ENCODE measurements around the gene GRIK4. TPM values are rescaled to one million over a fixed set of nuclear protein-coding genes. Genes with fewer than 3 reads are reported as not detected.

Gene GRIK4
- polyA plus RNA-seq, 2 donors: 0.09 to 0.12 TPM

DNA sequence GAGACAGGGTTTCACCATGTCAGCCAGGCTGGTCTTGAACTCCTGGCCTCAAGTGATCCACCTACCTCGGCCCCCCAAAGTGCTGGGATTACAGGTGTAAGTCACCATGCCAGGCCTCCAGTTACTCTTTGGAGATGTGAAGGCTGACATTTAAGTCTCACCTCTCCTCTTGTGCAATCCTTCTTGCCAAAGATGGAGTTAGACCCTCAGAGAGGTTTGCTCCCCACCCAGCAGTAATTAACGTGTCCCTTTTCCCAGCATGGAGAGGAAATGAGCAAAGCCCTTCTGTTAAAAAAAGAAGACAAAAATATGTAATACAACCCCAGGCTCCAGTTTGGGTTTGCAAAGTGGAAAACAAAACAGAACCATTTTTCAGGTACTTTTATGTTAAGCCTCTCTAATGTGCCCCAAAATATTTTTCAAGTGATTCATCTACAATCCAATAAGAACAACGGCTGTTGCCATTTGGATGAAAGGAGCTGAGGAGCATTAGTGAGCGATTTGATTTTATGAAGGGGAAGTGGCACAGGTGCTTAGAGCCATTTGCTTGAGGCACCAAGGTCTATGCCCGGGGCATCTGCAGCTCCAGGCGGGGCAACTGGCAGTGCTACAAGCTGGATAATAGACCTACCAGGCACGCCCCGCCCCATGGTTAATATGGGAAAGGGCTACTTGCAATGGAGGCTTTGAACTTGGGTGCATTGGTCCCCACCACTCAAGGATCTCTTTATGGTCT lies 57.2 kb downstream of the GRIK4 start:
- Histone ChIP-seq H3K4me3 (ENCODE audit: low read depth in 1 of 2, low read length in 2 of 2) (no peak overlapping the region), H3K27me3 (ENCODE audit: control insufficient read depth in 1 of 2, insufficient read depth in 2 of 2, low read length in 2 of 2) (peaks cover 0 to 9% of the 10 kb centered on the region in 2 donors), H3K36me3 (ENCODE audit: control insufficient read depth in 2 of 2, insufficient read depth in 2 of 2, low read length in 1 of 2) (no peaks in the 10 kb centered on the region), H3K4me1 (ENCODE audit: control insufficient read depth in 2 of 2, insufficient read depth in 2 of 2, low read length in 1 of 2) (peaks cover 3 to 4% of the 10 kb centered on the region in 2 donors), H3K9me3 (ENCODE audit: control insufficient read depth in 2 of 2, insufficient read depth in 1 of 2, low read depth in 1 of 2, low read length in 1 of 2) (no peaks in the 10 kb centered on the region), H3K27ac (ENCODE audit: low read depth in 2 of 2, low read length in 1 of 2) (no peak overlapping the region)
- 71 to 73% methylated on average over 8 of the region's 8 CpGs for WGBS, 2 donors

- Histone ChIP-seq H3K27ac (ENCODE audit: low read depth in 2 of 2, low read length in 1 of 2) (no peak overlapping the region), H3K9me3 (ENCODE audit: control insufficient read depth in 2 of 2, insufficient read depth in 1 of 2, low read depth in 1 of 2, low read length in 1 of 2) (no peaks in the 10 kb centered on the region), H3K4me1 (ENCODE audit: control insufficient read depth in 2 of 2, insufficient read depth in 2 of 2, low read length in 1 of 2) (peaks cover under 1 to 3% of the 10 kb centered on the region in 2 donors), H3K36me3 (ENCODE audit: control insufficient read depth in 2 of 2, insufficient read depth in 2 of 2, low read length in 1 of 2) (no peaks in the 10 kb centered on the region), H3K27me3 (ENCODE audit: control insufficient read depth in 1 of 2, insufficient read depth in 2 of 2, low read length in 2 of 2) (peaks cover 0 to 2% of the 10 kb centered on the region in 2 donors), H3K4me3 (ENCODE audit: low read depth in 1 of 2, low read length in 2 of 2) (no peak overlapping the region)
- WGBS, 2 donors: 68 to 80% methylated on average over 7 of the region's 7 CpGs
These were observed 58.3 kb downstream of the GRIK4 start for GRCh38 chr11:120569861-120570260.

DNA sequence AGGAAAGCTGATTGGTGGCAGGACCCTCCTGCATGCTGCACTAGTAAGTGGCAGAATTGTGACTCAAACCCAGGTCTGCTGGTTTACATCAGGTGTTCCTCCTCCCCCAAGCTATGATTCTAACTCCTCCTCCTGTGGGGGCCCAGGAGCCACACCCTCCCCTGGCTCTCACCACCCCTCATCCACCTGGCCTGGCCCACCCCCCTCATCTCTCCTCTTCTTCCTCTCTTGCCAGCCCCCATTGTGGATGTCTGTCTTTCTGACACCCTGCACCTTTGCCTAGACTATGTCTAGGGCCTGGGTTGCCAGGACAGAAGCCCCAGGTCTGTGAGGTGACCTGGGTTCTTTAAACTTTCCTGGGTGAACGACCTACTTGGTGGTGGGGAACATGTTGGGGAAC lies 59.9 kb downstream of the GRIK4 start:
- Histone ChIP-seq H3K9me3 (ENCODE audit: control insufficient read depth in 2 of 2, insufficient read depth in 1 of 2, low read depth in 1 of 2, low read length in 1 of 2) (no peaks in the 10 kb centered on the region), H3K4me3 (ENCODE audit: low read depth in 1 of 2, low read length in 2 of 2) (no peak overlapping the region), H3K27me3 (ENCODE audit: control insufficient read depth in 1 of 2, insufficient read depth in 2 of 2, low read length in 2 of 2) (no peaks in the 10 kb centered on the region), H3K4me1 (ENCODE audit: control insufficient read depth in 2 of 2, insufficient read depth in 2 of 2, low read length in 1 of 2) (no peaks in the 10 kb centered on the region), H3K27ac (ENCODE audit: low read depth in 2 of 2, low read length in 1 of 2) (no peak overlapping the region), H3K36me3 (ENCODE audit: control insufficient read depth in 2 of 2, insufficient read depth in 2 of 2, low read length in 1 of 2) (no peaks in the 10 kb centered on the region)
- WGBS, 2 donors: 68 to 92% methylated on average over 1 of the region's 1 CpG

DNA sequence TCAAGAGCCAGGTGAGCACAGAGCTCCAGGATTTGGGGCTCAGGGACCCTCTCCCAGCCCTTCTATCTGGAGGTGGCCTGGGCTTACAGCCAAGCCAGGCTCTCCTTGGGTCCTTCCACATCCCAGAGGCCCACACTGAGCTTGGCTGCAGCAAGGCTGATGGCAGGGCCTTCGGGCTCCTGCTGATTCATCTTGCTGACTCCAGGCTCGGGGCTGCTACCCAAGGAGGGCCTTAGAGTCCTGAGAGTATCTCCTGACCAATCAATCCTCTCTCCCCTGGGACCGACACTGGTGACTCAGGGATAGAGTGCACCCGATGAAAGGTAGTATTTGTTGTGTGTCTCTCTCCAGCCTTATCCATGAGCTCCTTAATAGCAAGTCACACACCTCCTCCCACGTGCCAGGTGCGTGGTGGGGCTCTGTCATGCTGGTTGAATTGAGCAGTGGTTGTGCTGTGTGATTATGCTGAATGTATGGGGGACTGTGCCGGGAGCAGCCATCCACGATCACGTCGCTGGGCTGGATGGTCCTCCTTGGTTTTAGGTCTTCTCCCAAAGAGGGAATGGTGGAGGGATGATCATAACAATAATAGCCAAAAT lies 62.3 kb downstream of the GRIK4 start:
- Histone ChIP-seq H3K4me3 (ENCODE audit: low read depth in 1 of 2, low read length in 2 of 2) (no peak overlapping the region), H3K9me3 (ENCODE audit: control insufficient read depth in 2 of 2, insufficient read depth in 1 of 2, low read depth in 1 of 2, low read length in 1 of 2) (no peaks in the 10 kb centered on the region), H3K27me3 (ENCODE audit: control insufficient read depth in 1 of 2, insufficient read depth in 2 of 2, low read length in 2 of 2) (no peaks in the 10 kb centered on the region), H3K4me1 (ENCODE audit: control insufficient read depth in 2 of 2, insufficient read depth in 2 of 2, low read length in 1 of 2) (no peaks in the 10 kb centered on the region), H3K36me3 (ENCODE audit: control insufficient read depth in 2 of 2, insufficient read depth in 2 of 2, low read length in 1 of 2) (no peaks in the 10 kb centered on the region), H3K27ac (ENCODE audit: low read depth in 2 of 2, low read length in 1 of 2) (no peak overlapping the region)
- 84 to 91% methylated on average over 10 of the region's 10 CpGs for WGBS, 2 donors

DNA sequence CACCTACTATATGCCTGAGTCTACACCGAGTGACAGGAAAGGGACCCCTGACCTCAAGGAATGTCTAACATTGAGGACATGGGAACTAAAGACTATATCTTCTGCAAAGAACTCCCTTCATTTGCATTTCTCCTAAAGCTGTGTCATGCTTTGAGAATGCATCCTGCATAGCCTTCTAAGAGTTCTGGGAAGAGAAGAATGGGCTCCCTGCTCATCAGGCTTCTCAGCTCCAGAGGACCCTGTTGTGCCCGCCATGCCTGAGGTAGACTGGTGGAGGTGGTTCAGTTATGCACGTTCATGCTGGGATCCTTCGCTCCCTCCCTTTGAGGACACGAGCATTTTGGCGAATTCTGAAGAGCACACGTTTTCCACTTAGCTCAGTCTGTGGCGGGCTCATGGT lies 63.3 kb downstream of the GRIK4 start:
- no peaks in the 10 kb centered on the region for H3K36me3 ChIP-seq (ENCODE audit: control insufficient read depth in 2 of 2, insufficient read depth in 2 of 2, low read length in 1 of 2)
- no peak overlapping the region for H3K27ac ChIP-seq (ENCODE audit: low read depth in 2 of 2, low read length in 1 of 2)
- H3K4me1 ChIP-seq (ENCODE audit: control insufficient read depth in 2 of 2, insufficient read depth in 2 of 2, low read length in 1 of 2): no peaks in the 10 kb centered on the region
- 84 to 90% methylated on average over 8 of the region's 8 CpGs for WGBS, 2 donors
- no peak overlapping the region for H3K4me3 ChIP-seq (ENCODE audit: low read depth in 1 of 2, low read length in 2 of 2)
- no peaks in the 10 kb centered on the region for H3K9me3 ChIP-seq (ENCODE audit: control insufficient read depth in 2 of 2, insufficient read depth in 1 of 2, low read depth in 1 of 2, low read length in 1 of 2)
- H3K27me3 ChIP-seq (ENCODE audit: control insufficient read depth in 1 of 2, insufficient read depth in 2 of 2, low read length in 2 of 2): no peaks in the 10 kb centered on the region

DNA sequence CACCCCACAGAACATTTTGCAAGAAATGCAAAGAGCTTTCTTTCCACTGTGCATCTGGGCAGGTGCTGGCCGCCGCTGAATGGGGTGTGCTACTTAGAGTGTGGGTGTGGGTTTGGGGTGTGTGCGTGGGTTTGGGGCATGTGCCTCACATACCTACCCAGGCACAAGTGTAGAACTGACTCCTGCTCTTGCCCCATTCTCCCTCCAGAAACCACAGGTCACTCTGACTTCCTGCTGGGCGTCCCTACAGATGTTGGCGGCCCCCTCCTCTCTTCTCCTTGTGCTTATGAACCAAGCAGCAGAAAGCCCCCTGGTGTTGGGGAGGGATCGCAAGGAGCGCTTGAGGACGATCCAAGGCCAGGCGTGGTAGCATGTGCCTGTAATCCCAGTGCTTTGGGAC lies 63.9 kb downstream of the GRIK4 start:
- no peaks in the 10 kb centered on the region for H3K9me3 ChIP-seq (ENCODE audit: control insufficient read depth in 2 of 2, insufficient read depth in 1 of 2, low read depth in 1 of 2, low read length in 1 of 2)
- H3K4me3 ChIP-seq (ENCODE audit: low read depth in 1 of 2, low read length in 2 of 2): no peak overlapping the region
- H3K27ac ChIP-seq (ENCODE audit: low read depth in 2 of 2, low read length in 1 of 2): no peak overlapping the region
- no peaks in the 10 kb centered on the region for H3K36me3 ChIP-seq (ENCODE audit: control insufficient read depth in 2 of 2, insufficient read depth in 2 of 2, low read length in 1 of 2)
- H3K4me1 ChIP-seq (ENCODE audit: control insufficient read depth in 2 of 2, insufficient read depth in 2 of 2, low read length in 1 of 2): no peaks in the 10 kb centered on the region
- H3K27me3 ChIP-seq (ENCODE audit: control insufficient read depth in 1 of 2, insufficient read depth in 2 of 2, low read length in 2 of 2): no peaks in the 10 kb centered on the region
- WGBS, 2 donors: 88 to 89% methylated on average over 9 of the region's 9 CpGs

DNA sequence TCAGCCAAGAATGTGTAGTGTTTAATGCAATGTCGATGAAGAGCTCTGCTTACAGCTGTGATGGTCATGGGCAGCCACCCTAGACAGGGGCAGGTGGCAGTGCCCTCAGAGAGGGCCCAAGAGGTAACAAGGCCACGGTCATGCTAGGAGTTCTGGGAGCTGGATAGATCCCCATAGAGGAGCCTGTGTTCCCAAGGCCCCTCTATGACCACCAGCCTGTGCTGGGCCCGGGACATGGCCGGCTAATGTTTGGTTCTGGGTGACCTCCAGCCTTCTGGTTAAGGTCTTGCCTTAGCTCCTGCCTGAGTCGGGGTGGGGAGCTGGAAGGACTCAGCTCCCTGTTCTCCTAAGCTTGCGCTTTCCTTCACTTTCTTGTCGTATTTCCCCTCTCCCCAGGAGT lies 65.1 kb downstream of the GRIK4 start:
- no peaks in the 10 kb centered on the region for H3K9me3 ChIP-seq (ENCODE audit: control insufficient read depth in 2 of 2, insufficient read depth in 1 of 2, low read depth in 1 of 2, low read length in 1 of 2)
- H3K27me3 ChIP-seq (ENCODE audit: control insufficient read depth in 1 of 2, insufficient read depth in 2 of 2, low read length in 2 of 2): no peaks in the 10 kb centered on the region
- no peak overlapping the region for H3K4me3 ChIP-seq (ENCODE audit: low read depth in 1 of 2, low read length in 2 of 2)
- H3K27ac ChIP-seq (ENCODE audit: low read depth in 2 of 2, low read length in 1 of 2): no peak overlapping the region
- H3K4me1 ChIP-seq (ENCODE audit: control insufficient read depth in 2 of 2, insufficient read depth in 2 of 2, low read length in 1 of 2): no peaks in the 10 kb centered on the region
- H3K36me3 ChIP-seq (ENCODE audit: control insufficient read depth in 2 of 2, insufficient read depth in 2 of 2, low read length in 1 of 2): no peaks in the 10 kb centered on the region
- WGBS, 2 donors: 85 to 86% methylated on average over 7 of the region's 7 CpGs

- Histone ChIP-seq H3K27me3 (ENCODE audit: control insufficient read depth in 1 of 2, insufficient read depth in 2 of 2, low read length in 2 of 2) (no peaks in the 10 kb centered on the region), H3K36me3 (ENCODE audit: control insufficient read depth in 2 of 2, insufficient read depth in 2 of 2, low read length in 1 of 2) (no peaks in the 10 kb centered on the region), H3K27ac (ENCODE audit: low read depth in 2 of 2, low read length in 1 of 2) (no peak overlapping the region), H3K9me3 (ENCODE audit: control insufficient read depth in 2 of 2, insufficient read depth in 1 of 2, low read depth in 1 of 2, low read length in 1 of 2) (no peaks in the 10 kb centered on the region), H3K4me1 (ENCODE audit: control insufficient read depth in 2 of 2, insufficient read depth in 2 of 2, low read length in 1 of 2) (no peaks in the 10 kb centered on the region), H3K4me3 (ENCODE audit: low read depth in 1 of 2, low read length in 2 of 2) (no peak overlapping the region)
- 85 to 94% methylated on average over 2 of the region's 2 CpGs for WGBS, 2 donors
These were observed 65.5 kb downstream of the GRIK4 start for GRCh38 chr11:120577041-120577440.

DNA sequence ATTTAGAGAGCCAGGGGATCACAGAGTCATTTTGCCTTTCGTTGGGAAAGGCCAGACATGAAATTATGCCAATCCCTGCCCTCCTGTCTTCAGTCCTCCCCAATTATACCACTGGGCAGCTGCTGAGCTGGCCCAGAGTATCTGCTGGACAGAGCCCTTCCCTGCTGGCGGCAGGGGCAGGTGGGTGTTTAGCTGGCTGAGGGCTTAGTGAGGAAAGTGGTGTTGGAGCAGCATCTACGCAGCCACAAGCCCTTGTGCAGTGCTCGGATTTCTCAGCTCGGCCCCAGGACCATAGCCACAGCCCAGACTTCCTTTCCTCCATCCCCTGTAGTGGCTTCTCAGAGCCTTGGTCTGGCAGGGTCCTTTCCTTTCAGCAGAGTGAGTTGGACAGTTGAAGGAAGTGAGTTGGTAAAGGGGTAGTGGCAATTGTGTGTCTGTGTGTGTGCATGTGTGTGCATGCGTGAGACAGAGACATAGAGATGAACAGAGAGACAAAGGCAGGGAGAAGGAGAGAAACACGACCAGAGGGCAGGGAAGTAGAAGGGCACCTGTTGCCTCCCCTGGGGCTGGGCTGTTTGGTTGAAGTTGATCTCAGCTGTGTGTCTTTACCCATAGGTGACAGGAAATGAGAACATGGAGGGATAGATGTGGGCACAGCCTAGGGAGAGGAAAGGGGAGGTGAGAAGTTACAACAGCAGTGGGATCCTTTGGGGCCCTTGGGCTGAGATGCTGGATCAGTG lies 66.2 kb downstream of the GRIK4 start:
- 79% methylated on average over 7 of the region's 7 CpGs for WGBS, 2 donors
- no peak overlapping the region for H3K27ac ChIP-seq (ENCODE audit: low read depth in 2 of 2, low read length in 1 of 2)

More for the DNA sequence above, 66.2 kb downstream of the GRIK4 start:
- no peak overlapping the region for H3K4me3 ChIP-seq (ENCODE audit: low read depth in 1 of 2, low read length in 2 of 2)
- no peaks in the 10 kb centered on the region for H3K27me3 ChIP-seq (ENCODE audit: control insufficient read depth in 1 of 2, insufficient read depth in 2 of 2, low read length in 2 of 2)
- no peaks in the 10 kb centered on the region for H3K4me1 ChIP-seq (ENCODE audit: control insufficient read depth in 2 of 2, insufficient read depth in 2 of 2, low read length in 1 of 2)
- no peaks in the 10 kb centered on the region for H3K9me3 ChIP-seq (ENCODE audit: control insufficient read depth in 2 of 2, insufficient read depth in 1 of 2, low read depth in 1 of 2, low read length in 1 of 2)
- no peaks in the 10 kb centered on the region for H3K36me3 ChIP-seq (ENCODE audit: control insufficient read depth in 2 of 2, insufficient read depth in 2 of 2, low read length in 1 of 2)
